Choroid plexus epithelial cell (primary cell): ENCODE data around the gene ZNF462.

Experiments
- DNase-seq: peaks from one replicate; pipeline ENCODE4 v3.0.0-alpha.2; 2010; ENCODE audit warnings: low read depth
- H3K4me3 ChIP-seq: 2 replicates; pipeline ENCODE4 v1.5.1; 2011; ENCODE audit warnings: low read depth, mild to moderate bottlenecking, control low read depth, low read length, moderate library complexity
- CTCF ChIP-seq: conservative IDR thresholded peaks from 2 replicates; pipeline ENCODE4 v1.5.1; 2011; ENCODE audit warnings: low read depth, mild to moderate bottlenecking, control low read depth, inconsistent platforms, low read length, moderate library complexity

ZNF462 gene

GRCh38 chr9:106992186-106992585 is 129.2 kb downstream of the ZNF462 start:
- DNase-seq, result no peak
- no peak overlapping the region for H3K4me3 ChIP-seq
- no peak for TF ChIP-seq CTCF

- no peak for DNase-seq
- no peak overlapping the region for H3K4me3 ChIP-seq
- no peak for TF ChIP-seq CTCF
These were observed 130.6 kb downstream of the ZNF462 start for GRCh38 chr9:106993603-106994002.

GRCh38 chr9:106994463-106994862 is 131.5 kb downstream of the ZNF462 start:
- TF ChIP-seq CTCF, result no peak
- no peak for DNase-seq
- no peak overlapping the region for H3K4me3 ChIP-seq

GRCh38 chr9:107000218-107000617 is 137.3 kb downstream of the ZNF462 start:
- H3K4me3 ChIP-seq, result no peak overlapping the region
- TF ChIP-seq CTCF, result no peak
- DNase-seq, result no peak

GRCh38 chr9:107005201-107005600 is 142.2 kb downstream of the ZNF462 start:
- no peak for DNase-seq
- no peak overlapping the region for H3K4me3 ChIP-seq
- TF ChIP-seq CTCF, result no peak

- H3K4me3 ChIP-seq, result no peak overlapping the region
- TF ChIP-seq CTCF, result no peak
- DNase-seq, result no peak
These were observed 144.4 kb downstream of the ZNF462 start for GRCh38 chr9:107007402-107007801.

- no peak for DNase-seq
- H3K4me3 ChIP-seq, result no peak overlapping the region
- no peak for TF ChIP-seq CTCF
These were observed 145.0 kb downstream of the ZNF462 start for GRCh38 chr9:107008011-107008410.
